Measurements from ENCODE around the gene NFATC2. TPM values are rescaled to one million over a fixed set of nuclear protein-coding genes. Genes with fewer than 3 reads are reported as not detected.

The NFATC2 gene
- total and polyA plus RNA-seq, 2 of the 8 experiments (the other 6 are each of a cell fraction or from before 2014, with no cell fraction given): 0.27 to 0.91 TPM

DNA sequence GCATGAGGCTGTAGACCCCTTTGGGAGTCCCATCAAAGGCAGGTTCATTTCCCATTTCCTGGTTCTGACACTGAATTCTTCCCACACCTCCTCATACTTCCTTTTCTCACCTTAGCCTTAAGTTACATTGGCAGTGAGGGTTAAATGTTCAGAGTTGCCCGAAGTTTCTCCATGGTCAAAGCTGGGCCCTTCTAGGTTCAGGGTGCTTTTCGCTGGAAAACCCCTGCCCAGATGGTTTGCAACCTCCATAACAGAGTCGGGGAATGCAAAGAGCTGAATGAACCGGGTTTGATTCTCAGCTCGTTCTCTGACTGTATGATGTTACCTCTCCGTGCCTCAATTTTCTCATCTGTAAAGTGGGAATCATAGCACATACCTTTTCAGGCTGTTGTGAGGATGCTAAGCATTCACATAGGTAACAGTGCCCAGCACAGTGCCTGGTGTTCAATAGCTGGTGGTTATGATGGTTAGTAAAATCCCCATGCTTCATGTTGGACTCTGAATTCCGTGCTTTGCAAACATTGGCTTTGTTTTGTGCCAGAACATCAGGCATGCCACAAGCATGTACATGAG, 149.8 kb downstream of the NFATC2 start:
- H2BK120ac ChIP-seq (replicated peaks; ENCODE audit: low read depth, low read length): no peak overlapping the region
- no peaks in the 10 kb centered on the region for H4K20me1 ChIP-seq (replicated peaks in 1 of 2; ENCODE audit: control insufficient read depth in 1 of 2, insufficient read depth in 2 of 2, low read length in 2 of 2)
- no peak overlapping the region for H3K18ac ChIP-seq (ENCODE audit: extremely low read depth, low read length)
- H3K9me3 ChIP-seq (ENCODE audit: insufficient read depth in 2 of 2, low read depth in 1 of 2, low read length in 1 of 2): no peaks in the 10 kb centered on the region
- no peaks in the 10 kb centered on the region for H3K23me2 ChIP-seq (ENCODE audit: low read depth, low read length)
- TF ChIP-seq POU5F1 (IDR thresholded peaks at IDR 0.05; ENCODE audit: low read depth, low read length): no peak
- TF ChIP-seq KDM1A (IDR thresholded peaks at IDR 0.05; ENCODE audit: borderline replicate concordance, low read length): peak; percentile 24; the same call in 1 of the 2 replicates
- no peak overlapping the region for H2BK5ac ChIP-seq (ENCODE audit: low read depth, low read length)
- no peaks in the 10 kb centered on the region for H3K79me1 ChIP-seq (ENCODE audit: low read depth, low read length)
- DNase-seq (ENCODE audit: low read depth in 1 of 2, low spot score in 2 of 2) (no peak), FAIRE-seq (no peak)
- H3K23ac ChIP-seq (ENCODE audit: insufficient read length): no peak overlapping the region
- H3K9ac ChIP-seq (replicated peaks in 1 of 4; ENCODE audit: extremely low read depth in 1 of 4, low read depth in 3 of 4, low read length in 3 of 4): no peak overlapping the region
- peaks cover 2 to 17% (median 6%) of the 10 kb centered on the region in 4 experiments for H3K4me1 ChIP-seq (replicated peaks in 1 of 4; ENCODE audit: control insufficient read depth in 3 of 4, insufficient read depth in 4 of 4, low read length in 3 of 4)
- H2AFZ ChIP-seq (ENCODE audit: low read length): no peak overlapping the region
- H3K4ac ChIP-seq (replicated peaks; ENCODE audit: insufficient read length, low read depth, low read length): no peak overlapping the region
- no peak overlapping the region for H4K8ac ChIP-seq (ENCODE audit: extremely low read depth, insufficient read depth, low read length)
- ChIA-PET POLR2A (ENCODE audit: partially characterized antibody) (interaction anchor here (1.8 kb wide), 1 partner anchor 12 kb away, joined by 4 read pairs; no protein-coding TSS in a partner anchor), CTCF (ENCODE audit: partially characterized antibody) (interaction anchor here (0.9 to 1.6 kb wide), 3 partner anchors 75 to 231 kb away, joined by 3 to 5 read pairs (median 3); no protein-coding TSS in a partner anchor)
- H4K5ac ChIP-seq (ENCODE audit: insufficient read length, low read depth, low read length): no peak overlapping the region
- no peak overlapping the region for H2BK15ac ChIP-seq (ENCODE audit: low read length)
- H2BK12ac ChIP-seq (ENCODE audit: low read depth, low read length): no peak overlapping the region
- no peaks in the 10 kb centered on the region for H3K79me2 ChIP-seq (ENCODE audit: control insufficient read depth in 1 of 2, insufficient read depth in 2 of 2, low read length in 2 of 2)
- H3K4me3 ChIP-seq (ENCODE audit: extremely low read depth in 1 of 4, insufficient read depth in 2 of 4, low read depth in 3 of 4, low read length in 4 of 4): no peak overlapping the region
- H3K14ac ChIP-seq (ENCODE audit: insufficient read length): no peak overlapping the region
- H3K27me3 ChIP-seq (replicated peaks in 1 of 4; ENCODE audit: control insufficient read depth in 3 of 4, extremely low read depth in 1 of 4, insufficient read depth in 3 of 4, low read length in 3 of 4): no peaks in the 10 kb centered on the region; a peak in 1 of 7 replicates
- no peak overlapping the region for H2AK5ac ChIP-seq (ENCODE audit: low read depth, low read length)
- no peak overlapping the region for H3K4me2 ChIP-seq (ENCODE audit: insufficient read depth in 1 of 2, low read depth in 2 of 2, low read length in 2 of 2)
- H3K56ac ChIP-seq (replicated peaks; ENCODE audit: insufficient read length, low read depth, low read length): no peak overlapping the region
- H3K27ac ChIP-seq (ENCODE audit: low read depth, low read length): no peak overlapping the region
- no peaks in the 10 kb centered on the region for H3K36me3 ChIP-seq (ENCODE audit: control insufficient read depth in 2 of 4, insufficient read depth in 4 of 4, low read length in 3 of 4)
- H4K91ac ChIP-seq (replicated peaks; ENCODE audit: insufficient read length, low read length): no peak overlapping the region
- H2BK20ac ChIP-seq (ENCODE audit: low read length): no peak overlapping the region
- 86% methylated on average over 7 of the region's 7 CpGs; no CpG with 5 or more reads in 1 of the 2 experiments for WGBS, 2 experiments (ENCODE audit: extremely low coverage in 1 of 2, insufficient coverage in 1 of 2, insufficient read length in 1 of 2, insufficient replicate concordance in 2 of 2, low coverage in 1 of 2, low lambda C conversion rate in 2 of 2, missing lambda C conversion rate in 1 of 2)
